Liver (tissue), 9 donors: ENCODE data around the gene GLI3. TPM values are rescaled to one million over a fixed set of nuclear protein-coding genes. Genes with fewer than 3 reads are reported as not detected.

Source experiments
- DNase-seq: peaks from one replicate; pipeline ENCODE4 v3.0.0-alpha.2; 2017; ENCODE audit warnings: low spot score
- H3K27ac ChIP-seq, 2 donors: one replicate each; pipeline ENCODE4 v1.7.0; 2013; ENCODE audit warnings: inconsistent platforms in 2 of 2, low read length in 2 of 2, control low read depth in 1 of 2, low read depth in 1 of 2, mild to moderate bottlenecking in 1 of 2
- H3K27me3 ChIP-seq, 4 donors: one replicate each; pipeline versions ENCODE4 v1.6.1 to v1.7.0; 2013; ENCODE audit warnings: low read length in 3 of 4, inconsistent platforms in 1 of 4, mild to moderate bottlenecking in 1 of 4, moderate library complexity in 1 of 4; ENCODE audit not compliant: control insufficient read depth in 4 of 4, insufficient read depth in 4 of 4
- H3K36me3 ChIP-seq, 4 donors: one replicate each; pipeline versions ENCODE4 v1.6.1 to v1.7.0; 2013; ENCODE audit warnings: low read length in 3 of 4, mild to moderate bottlenecking in 3 of 4, low read depth in 1 of 4, moderate library complexity in 1 of 4; ENCODE audit not compliant: control insufficient read depth in 4 of 4, insufficient read depth in 3 of 4
- H3K4me1 ChIP-seq, 4 donors: one replicate each; pipeline versions ENCODE4 v1.6.1 to v1.7.0; 2013; ENCODE audit warnings: low read length in 3 of 4, mild to moderate bottlenecking in 3 of 4, moderate library complexity in 1 of 4; ENCODE audit not compliant: control insufficient read depth in 4 of 4, insufficient read depth in 4 of 4
- H3K4me3 ChIP-seq, 3 donors: one replicate each; pipeline versions ENCODE4 v1.6.1 to v1.7.0; 2013; ENCODE audit warnings: low read length in 3 of 3, control low read depth in 1 of 3, low read depth in 1 of 3, mild to moderate bottlenecking in 1 of 3
- H3K9ac ChIP-seq, 2 donors: one replicate each; pipeline ENCODE4 v1.7.0; 2013; ENCODE audit warnings: low read length in 2 of 2, mild to moderate bottlenecking in 2 of 2, moderate library complexity in 2 of 2, control low read depth in 1 of 2, low read depth in 1 of 2
- H3K9me3 ChIP-seq, 4 donors: one replicate each; pipeline versions ENCODE4 v1.6.1 to v1.7.0; 2013; ENCODE audit warnings: low read length in 3 of 4; ENCODE audit not compliant: control insufficient read depth in 4 of 4
- HNF4G ChIP-seq: IDR thresholded peaks from 2 replicates; pipeline ENCODE4 v1.6.1; 2016; ENCODE audit warnings: antibody characterized with exemption
- YY1 ChIP-seq: IDR thresholded peaks from 2 replicates; pipeline ENCODE4 v1.6.1; 2016; ENCODE audit warnings: antibody characterized with exemption, mild to moderate bottlenecking
- WGBS: extraction: QIAGEN DNeasy Blood & Tissue Kit; methylation state at CpG from one replicate; pipeline ENCODE4 v1.1.7; 2013; 5-methylcytosine and 5-hydroxymethylcytosine counted together
- polyA plus RNA-seq, 2 donors: library from polyadenylated mRNA; stranded (reverse) in 1 of 2; unstranded in 1 of 2; fragments of 200-250 nt in 1 of 2; fragments of >200 nt in 1 of 2; fragmentation: Nextera tagmentation in 1 of 2; extraction: Ambion mirVana in 1 of 2; gene quantifications; one replicate each; pipeline versions ENCODE4 v1.2.1 to v1.2.3, GENCODE V29; 2013 to 2015
- total RNA-seq, 2 donors: library from RNA; depleted of rRNA; stranded (reverse); fragments of >200 nt; gene quantifications; one replicate each; pipeline ENCODE4 v1.2.3, GENCODE V29; 2014
- TF ChIP-seq, protein P1 (sequence below): IDR thresholded peaks from 2 replicates; pipeline ENCODE4 v1.6.1; 2016; ENCODE audit warnings: antibody characterized with exemption
- TF ChIP-seq, protein P2 (sequence below): IDR thresholded peaks from 2 replicates; pipeline ENCODE4 v1.6.1; 2016; ENCODE audit warnings: antibody characterized with exemption
- donor health status: healthy.
- donor health status: healthy.
- donor health status: healthy.
- donor health status: healthy.
- donor health status: healthy.

GLI3 gene
- total and polyA plus RNA-seq, 4 donors = 0.09 to 0.42 (median 0.26) TPM

DNA sequence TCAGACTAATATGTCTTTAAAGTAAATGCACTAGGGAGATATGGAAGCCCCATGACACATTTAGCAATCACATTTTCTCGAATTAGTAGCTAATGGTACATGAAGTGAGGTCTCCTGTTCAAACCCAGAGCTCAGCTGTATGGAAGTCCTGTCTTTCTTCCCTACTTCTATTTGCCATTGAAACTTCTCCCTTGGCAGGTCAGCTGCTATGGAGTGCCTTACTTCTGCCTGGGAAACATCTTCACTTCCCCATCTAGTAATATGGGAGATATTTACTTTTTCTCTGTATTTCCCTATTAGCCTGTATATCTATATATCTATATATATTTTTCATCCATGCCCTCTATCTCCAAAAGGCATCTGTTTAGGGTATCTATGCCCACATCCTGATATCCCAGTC lies 308.8 kb downstream of the GLI3 start:
- no peaks in the 10 kb centered on the region for H3K27me3 ChIP-seq
- no peak overlapping the region for H3K27ac ChIP-seq
- H3K4me1 ChIP-seq = no peaks in the 10 kb centered on the region
- WGBS = 53% methylated on average over 1 of the region's 1 CpG
- no peaks in the 10 kb centered on the region for H3K9me3 ChIP-seq
- H3K4me3 ChIP-seq = no peak overlapping the region
- H3K36me3 ChIP-seq = no peaks in the 10 kb centered on the region
- TF ChIP-seq HNF4G = no peak
- H3K9ac ChIP-seq = no peak overlapping the region
- no peak for DNase-seq

DNA sequence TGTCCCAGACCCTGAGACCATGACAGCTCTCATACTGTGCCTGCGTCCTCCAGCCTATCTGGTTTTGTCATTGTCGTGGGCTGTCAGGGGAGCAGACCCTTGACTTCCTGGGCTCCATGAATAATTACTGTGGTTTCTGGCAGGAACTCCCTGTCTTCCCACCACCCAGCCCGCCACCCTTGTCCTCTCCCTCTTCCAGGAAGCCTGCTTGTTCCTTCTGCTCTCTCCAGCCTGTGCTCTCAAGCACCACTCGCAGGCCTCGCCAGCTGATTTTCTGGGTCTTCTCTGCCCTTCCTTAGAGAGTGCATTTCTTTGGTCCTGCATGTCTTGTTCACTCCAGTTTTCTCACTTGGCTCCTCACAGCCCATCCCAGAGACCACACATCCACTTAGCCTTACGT lies 309.6 kb downstream of the GLI3 start:
- TF ChIP-seq, protein P1, sequence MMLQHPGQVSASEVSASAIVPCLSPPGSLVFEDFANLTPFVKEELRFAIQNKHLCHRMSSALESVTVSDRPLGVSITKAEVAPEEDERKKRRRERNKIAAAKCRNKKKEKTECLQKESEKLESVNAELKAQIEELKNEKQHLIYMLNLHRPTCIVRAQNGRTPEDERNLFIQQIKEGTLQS = no peak
- H3K9ac ChIP-seq = no peak overlapping the region
- 82% methylated on average over 6 of the region's 6 CpGs for whole genome bisulfite sequencing
- H3K9me3 ChIP-seq = no peaks in the 10 kb centered on the region
- no peaks in the 10 kb centered on the region for H3K4me1 ChIP-seq
- no peaks in the 10 kb centered on the region for H3K36me3 ChIP-seq
- no peak overlapping the region for H3K27ac ChIP-seq
- no peaks in the 10 kb centered on the region for H3K27me3 ChIP-seq
- no peak for DNase-seq
- H3K4me3 ChIP-seq = no peak overlapping the region

DNA sequence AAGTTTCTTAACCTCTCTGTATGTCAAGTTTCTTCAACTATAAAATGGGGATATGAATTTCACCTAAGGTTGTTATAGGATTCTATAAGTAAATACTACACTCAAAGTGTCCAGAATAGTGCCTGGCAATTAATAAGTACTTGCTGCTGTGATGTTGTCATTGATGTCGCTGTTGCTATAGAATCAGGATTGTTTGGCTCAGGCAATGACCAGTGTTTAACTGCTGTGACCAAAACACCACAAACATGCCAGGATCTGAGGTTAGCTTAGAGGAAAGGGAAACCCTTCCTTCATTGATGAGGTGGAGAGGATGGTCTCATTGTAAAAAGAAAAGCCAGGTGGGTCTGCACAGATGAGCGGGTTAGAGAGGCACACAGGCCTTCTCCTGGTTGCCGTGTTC lies 311.1 kb downstream of the GLI3 start:
- H3K4me1 ChIP-seq = no peaks in the 10 kb centered on the region
- H3K4me3 ChIP-seq = no peak overlapping the region
- H3K27me3 ChIP-seq = no peaks in the 10 kb centered on the region
- no peaks in the 10 kb centered on the region for H3K36me3 ChIP-seq
- 92% methylated on average over 3 of the region's 3 CpGs for WGBS
- DNase-seq = no peak
- H3K27ac ChIP-seq = no peak overlapping the region
- H3K9ac ChIP-seq = no peak overlapping the region
- TF ChIP-seq, protein P2, sequence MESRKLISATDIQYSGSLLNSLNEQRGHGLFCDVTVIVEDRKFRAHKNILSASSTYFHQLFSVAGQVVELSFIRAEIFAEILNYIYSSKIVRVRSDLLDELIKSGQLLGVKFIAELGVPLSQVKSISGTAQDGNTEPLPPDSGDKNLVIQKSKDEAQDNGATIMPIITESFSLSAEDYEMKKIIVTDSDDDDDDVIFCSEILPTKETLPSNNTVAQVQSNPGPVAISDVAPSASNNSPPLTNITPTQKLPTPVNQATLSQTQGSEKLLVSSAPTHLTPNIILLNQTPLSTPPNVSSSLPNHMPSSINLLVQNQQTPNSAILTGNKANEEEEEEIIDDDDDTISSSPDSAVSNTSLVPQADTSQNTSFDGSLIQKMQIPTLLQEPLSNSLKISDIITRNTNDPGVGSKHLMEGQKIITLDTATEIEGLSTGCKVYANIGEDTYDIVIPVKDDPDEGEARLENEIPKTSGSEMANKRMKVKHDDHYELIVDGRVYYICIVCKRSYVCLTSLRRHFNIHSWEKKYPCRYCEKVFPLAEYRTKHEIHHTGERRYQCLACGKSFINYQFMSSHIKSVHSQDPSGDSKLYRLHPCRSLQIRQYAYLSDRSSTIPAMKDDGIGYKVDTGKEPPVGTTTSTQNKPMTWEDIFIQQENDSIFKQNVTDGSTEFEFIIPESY = no peak
- TF ChIP-seq, protein P1 = no peak
- TF ChIP-seq HNF4G = no peak
- no peaks in the 10 kb centered on the region for H3K9me3 ChIP-seq

DNA sequence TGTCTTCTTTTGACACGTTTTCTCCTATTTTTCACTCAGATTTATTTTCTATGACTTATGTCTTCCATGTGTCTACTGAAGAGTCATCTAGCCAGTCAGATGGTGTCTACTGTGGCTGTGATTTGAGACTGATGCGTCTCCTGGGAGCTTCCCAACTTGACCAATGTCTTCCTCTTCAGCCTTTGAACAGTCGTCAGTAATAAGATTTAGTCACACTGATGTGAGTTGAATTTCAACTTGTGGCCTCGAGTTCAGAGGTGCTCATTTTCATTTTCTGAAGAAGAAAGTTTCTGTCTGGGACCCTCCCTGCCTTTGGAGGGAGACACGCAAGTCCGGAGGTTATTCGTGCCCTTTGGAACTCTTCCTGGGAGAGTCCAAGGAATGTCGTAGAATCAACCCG lies 312.2 kb downstream of the GLI3 start:
- no peak for TF ChIP-seq YY1
- TF ChIP-seq, protein P2 = no peak
- no peak for DNase-seq
- Histone ChIP-seq H3K9me3 (no peaks in the 10 kb centered on the region), H3K27me3 (no peaks in the 10 kb centered on the region), H3K4me3 (no peak overlapping the region), H3K27ac (no peak overlapping the region), H3K4me1 (no peaks in the 10 kb centered on the region), H3K36me3 (no peaks in the 10 kb centered on the region), H3K9ac (no peak overlapping the region)
- WGBS = 83% methylated on average over 9 of the region's 9 CpGs
